SK-N-SH (cell line): Measurements from ENCODE around the gene BMP4. TPM values are rescaled to one million over a fixed set of nuclear protein-coding genes. Genes with fewer than 3 reads are reported as not detected.

Experiments used
- CTCF ChIA-PET: fragments of 300-600, 350-600 bp; formaldehyde crosslinking; extraction: SDS; loops from one replicate; lab custom pipeline; 2021; lab: Yijun Ruan, JAX
- POLR2A ChIA-PET: fragments of 350-600 bp; sonication (Branson Sonifier 250); formaldehyde crosslinking; extraction: SDS; loops from one replicate; lab custom pipeline; 2020; ENCODE audit warnings: antibody characterized with exemption, inconsistent platforms; lab: Yijun Ruan, JAX
- DNase-seq: peaks from one replicate; pipeline ENCODE4 v3.0.0; 2012
- H2AFZ ChIP-seq: fragments of 200-600 bp; sonication (generic); 2 replicates; pipeline ENCODE4 v1.8.1; 2016; ENCODE audit warnings: antibody characterized with exemption, mild to moderate bottlenecking, low read depth
- H3F3A ChIP-seq: fragments of 200-600 bp; sonication (generic); replicated peaks from 2 replicates; pipeline ENCODE3; 2016; ENCODE audit warnings: antibody characterized with exemption, mild to moderate bottlenecking; ENCODE audit not compliant: insufficient read depth
- H3K27ac ChIP-seq, 2 experiments: fragments of 200-500 bp in 1 of 2; fragments of 200-600 bp in 1 of 2; sonication (Bioruptor generic) in 1 of 2; sonication (generic), shearing (Covaris generic) in 1 of 2; 2 replicates each; pipeline versions ENCODE4 v1.5.1 to v1.6.1; 2014 to 2016; ENCODE audit warnings: low read depth in 2 of 2, inconsistent platforms in 1 of 2, low read length in 1 of 2, mild to moderate bottlenecking in 1 of 2, mixed read lengths in 1 of 2
- H3K27me3 ChIP-seq: fragments of 200-600 bp; sonication (generic), shearing (Covaris generic); 2 replicates; pipeline ENCODE4 v1.6.1; 2016; ENCODE audit warnings: mixed run types; ENCODE audit not compliant: insufficient read depth
- H3K36me3 ChIP-seq, 2 experiments: fragments of 200-500 bp in 1 of 2; fragments of 200-600 bp in 1 of 2; sonication (Bioruptor generic) in 1 of 2; sonication (generic) in 1 of 2; replicated peaks in 1 of 2; 2 replicates each; pipeline versions ENCODE3 to v1.5.1; 2014 to 2016; ENCODE audit warnings: low read length in 1 of 2, mild to moderate bottlenecking in 1 of 2; ENCODE audit not compliant: insufficient read depth in 2 of 2, control insufficient read depth in 1 of 2
- H3K4me1 ChIP-seq, 2 experiments: fragments of 200-500 bp in 1 of 2; fragments of 200-600 bp in 1 of 2; sonication (Bioruptor generic) in 1 of 2; sonication (generic), shearing (Covaris generic) in 1 of 2; 2 replicates each; pipeline versions ENCODE4 v1.5.1 to v1.6.1; 2014 to 2016; ENCODE audit warnings: low read depth in 1 of 2, low read length in 1 of 2, mixed run types in 1 of 2; ENCODE audit not compliant: insufficient read depth in 2 of 2, control insufficient read depth in 1 of 2
- H3K4me2 ChIP-seq: fragments of 200-600 bp; sonication (generic), shearing (Covaris generic); 2 replicates; pipeline ENCODE4 v1.6.1; 2017; ENCODE audit warnings: mixed run types
- H3K4me3 ChIP-seq, 2 experiments: fragments of 200-500 bp in 1 of 2; fragments of 200-600 bp in 1 of 2; sonication (Bioruptor generic) in 1 of 2; sonication (generic), shearing (Covaris generic) in 1 of 2; 2 replicates each; pipeline versions ENCODE4 v1.5.1 to v1.8.1; 2014 to 2016; ENCODE audit warnings: low read depth in 2 of 2, inconsistent platforms in 1 of 2, low read length in 1 of 2, mild to moderate bottlenecking in 1 of 2, mixed read lengths in 1 of 2, moderate library complexity in 1 of 2
- H3K79me2 ChIP-seq: fragments of 200-600 bp; sonication (generic); 2 replicates; pipeline ENCODE4 v1.8.1; 2017; ENCODE audit warnings: mild to moderate bottlenecking; ENCODE audit not compliant: insufficient read depth
- H3K9ac ChIP-seq: fragments of 200-600 bp; sonication (generic); 2 replicates; pipeline ENCODE4 v1.6.1; 2017; ENCODE audit warnings: mixed run types
- H3K9me2 ChIP-seq: fragments of 200-600 bp; sonication (generic); 2 replicates; pipeline ENCODE4 v1.6.1; 2017; ENCODE audit warnings: mixed run types
- H3K9me3 ChIP-seq: fragments of 200-600 bp; sonication (generic); 2 replicates; pipeline ENCODE4 v1.6.1; 2017; ENCODE audit warnings: mixed run types, mild to moderate bottlenecking, moderate library complexity
- H4K20me1 ChIP-seq: fragments of 200-600 bp; sonication (generic); 2 replicates; pipeline ENCODE4 v1.6.1; 2017; ENCODE audit warnings: mild to moderate bottlenecking, mixed run types; ENCODE audit not compliant: insufficient read depth
- CHD2 ChIP-seq: fragments of 150-350 bp; IDR thresholded peaks from 2 replicates; pipeline ENCODE4 v1.6.1; 2018; ENCODE audit warnings: low read length; ENCODE audit not compliant: partially characterized antibody
- ELF1 ChIP-seq: IDR thresholded peaks from 2 replicates; pipeline ENCODE4 v1.4.0; 2012
- EP300 ChIP-seq, 2 experiments: IDR thresholded peaks; 2 replicates each; pipeline versions ENCODE4 v1.4.0 to v1.6.1; 2012; ENCODE audit warnings: borderline replicate concordance in 1 of 2, low read depth in 1 of 2, low read length in 1 of 2
- EZH2phosphoT487 ChIP-seq: fragments of 200-600 bp; sonication (generic); IDR thresholded peaks from 2 replicates; pipeline ENCODE4 v1.6.1; 2017; ENCODE audit warnings: low read depth, mixed run types, mild to moderate bottlenecking, antibody characterized with exemption, moderate library complexity, borderline replicate concordance
- FOXM1 ChIP-seq: IDR thresholded peaks from 2 replicates; pipeline ENCODE4 v1.4.0; 2012; ENCODE audit warnings: low read depth, mild to moderate bottlenecking
- IRF3 ChIP-seq: fragments of 150-350 bp; IDR thresholded peaks from 2 replicates; pipeline ENCODE4 v1.6.1; 2016; ENCODE audit warnings: mild to moderate bottlenecking, low read depth, low read length
- MEF2A ChIP-seq: IDR thresholded peaks from 2 replicates; pipeline ENCODE4 v1.4.0; 2012; ENCODE audit warnings: low read depth, borderline replicate concordance
- MXI1 ChIP-seq: IDR thresholded peaks from 2 replicates; pipeline ENCODE4 v1.6.1; 2012; ENCODE audit warnings: mild to moderate bottlenecking, low read depth, low read length, improper control_type of control experiment
- NFIC ChIP-seq: IDR thresholded peaks from 2 replicates; pipeline ENCODE4 v1.4.0; 2012; ENCODE audit warnings: borderline replicate concordance
- NRF1 ChIP-seq: IDR thresholded peaks from 2 replicates; pipeline ENCODE4 v1.6.1; 2012; ENCODE audit warnings: low read depth, mild to moderate bottlenecking, low read length
- POLR2AphosphoS5 ChIP-seq: IDR thresholded peaks from 2 replicates; pipeline ENCODE4 v1.6.1; 2012; ENCODE audit warnings: low read depth, low read length
- RCOR1 ChIP-seq: fragments of 150-350 bp; IDR thresholded peaks from 2 replicates; pipeline ENCODE4 v1.6.1; 2017; ENCODE audit warnings: antibody characterized with exemption, low read length
- REST ChIP-seq: IDR thresholded peaks from 2 replicates; pipeline ENCODE4 v1.6.1; 2012; ENCODE audit warnings: mild to moderate bottlenecking, low read depth, low read length, moderate library complexity
- RFX5 ChIP-seq: IDR thresholded peaks from 2 replicates; pipeline ENCODE4 v1.6.1; 2012; ENCODE audit warnings: mild to moderate bottlenecking, improper control_type of control experiment, low read length
- SIN3A ChIP-seq: IDR thresholded peaks from 2 replicates; pipeline ENCODE4 v1.6.1; 2012; ENCODE audit warnings: low read depth, mild to moderate bottlenecking, low read length, moderate library complexity, borderline replicate concordance
- TCF12 ChIP-seq: IDR thresholded peaks from 2 replicates; pipeline ENCODE4 v1.4.0; 2012
- TEAD4 ChIP-seq: IDR thresholded peaks from 2 replicates; pipeline ENCODE4 v1.4.0; 2012; ENCODE audit warnings: mild to moderate bottlenecking, borderline replicate concordance; ENCODE audit not compliant: insufficient read depth
- USF1 ChIP-seq: IDR thresholded peaks from 2 replicates; pipeline ENCODE4 v1.4.0; 2012; ENCODE audit warnings: low read depth, borderline replicate concordance
- ZBTB33 ChIP-seq: IDR thresholded peaks from 2 replicates; pipeline ENCODE4 v1.4.0; 2012; ENCODE audit warnings: low read depth, borderline replicate concordance
- WGBS: methylation state at CpG from one replicate; pipeline ENCODE4 v1.1.6; 2017; ENCODE audit warnings: low lambda C conversion rate; 5-methylcytosine and 5-hydroxymethylcytosine counted together
- polyA plus RNA-seq, 3 experiments: library from polyadenylated mRNA; depleted of rRNA; stranded (reverse); fragments of >200 nt; gene quantifications; 2 replicates each; pipeline ENCODE4 v1.2.3, GENCODE V29; 2012

Gene BMP4
- polyA plus RNA-seq, 1 of the 3 experiments (the other 2 are of a cell fraction): not detected

GRCh38 chr14:53957739-53958138 is 1.1 kb upstream of the BMP4 start:
- TF ChIP-seq TCF12 (no peak), RCOR1 (no peak), SIN3A (no peak), IRF3 (no peak), MEF2A (no peak), NFIC (no peak), CHD2 (no peak), POLR2AphosphoS5 (no peak), MXI1 (no peak), TEAD4 (no peak), NRF1 (no peak), FOXM1 (no peak)
- Histone ChIP-seq H3K36me3 (no peaks in the 10 kb centered on the region), H4K20me1 (no peaks in the 10 kb centered on the region), H3K27ac (no peak overlapping the region), H2AFZ (no peak overlapping the region), H3F3A (no peaks in the 10 kb centered on the region), H3K27me3 (peaks cover 92% of the 10 kb centered on the region), H3K79me2 (no peaks in the 10 kb centered on the region), H3K9ac (no peak overlapping the region), H3K4me3 (no peak overlapping the region), H3K4me2 (no peak overlapping the region), H3K9me3 (no peaks in the 10 kb centered on the region), H3K4me1 (peaks cover 0 to 4% of the 10 kb centered on the region in 2 experiments; a peak in 1 of 4 replicates), H3K9me2 (no peaks in the 10 kb centered on the region)
- ChIA-PET CTCF (no interaction called here), POLR2A (no interaction called here)
- no peak for DNase-seq

- Histone ChIP-seq H3F3A (no peaks in the 10 kb centered on the region), H3K9me3 (no peaks in the 10 kb centered on the region), H3K4me1 (peaks cover 0 to 4% of the 10 kb centered on the region in 2 experiments; a peak in 1 of 4 replicates), H4K20me1 (no peaks in the 10 kb centered on the region), H3K36me3 (no peaks in the 10 kb centered on the region), H3K79me2 (no peaks in the 10 kb centered on the region), H3K9me2 (no peaks in the 10 kb centered on the region), H3K9ac (no peak overlapping the region), H3K27ac (no peak overlapping the region), H3K4me3 (no peak overlapping the region), H3K27me3 (peaks cover 97% of the 10 kb centered on the region), H3K4me2 (no peak overlapping the region), H2AFZ (no peak overlapping the region)
- WGBS: 14% methylated on average over 46 of the region's 52 CpGs
- no peak for DNase-seq
- CTCF ChIA-PET: no interaction called here
- POLR2A ChIA-PET: no interaction called here
- TF ChIP-seq EP300 (IDR thresholded peaks at IDR 0.05; ENCODE audit: borderline replicate concordance in 1 of 2, low read depth in 1 of 2, low read length in 1 of 2) (no peak), USF1 (no peak), ELF1 (no peak), MXI1 (no peak), REST (no peak), EZH2phosphoT487 (no peak), ZBTB33 (no peak), TCF12 (no peak), MEF2A (no peak), RFX5 (no peak)
Measured at GRCh38 chr14:53955671-53956426, 776 bp downstream of the BMP4 start.
